Lower leg skin (tissue), 3 donors: ENCODE measurements around the gene GSTCD.

Source experiments
- POLR2A ChIP-seq, 2 donors: fragments of 450-650 bp; IDR thresholded peaks; one replicate each; pipeline ENCODE4 v1.6.1; 2016 to 2017; ENCODE audit warnings: antibody characterized with exemption in 2 of 2, mild to moderate bottlenecking in 1 of 2, moderate library complexity in 1 of 2
- TF ChIP-seq, protein P1 (sequence below), 3 donors: fragments of 450-650 bp; IDR thresholded peaks; one replicate each; pipeline ENCODE4 v1.5.1; 2016; ENCODE audit warnings: antibody characterized with exemption in 3 of 3, mild to moderate bottlenecking in 3 of 3, moderate library complexity in 2 of 3

DNA sequence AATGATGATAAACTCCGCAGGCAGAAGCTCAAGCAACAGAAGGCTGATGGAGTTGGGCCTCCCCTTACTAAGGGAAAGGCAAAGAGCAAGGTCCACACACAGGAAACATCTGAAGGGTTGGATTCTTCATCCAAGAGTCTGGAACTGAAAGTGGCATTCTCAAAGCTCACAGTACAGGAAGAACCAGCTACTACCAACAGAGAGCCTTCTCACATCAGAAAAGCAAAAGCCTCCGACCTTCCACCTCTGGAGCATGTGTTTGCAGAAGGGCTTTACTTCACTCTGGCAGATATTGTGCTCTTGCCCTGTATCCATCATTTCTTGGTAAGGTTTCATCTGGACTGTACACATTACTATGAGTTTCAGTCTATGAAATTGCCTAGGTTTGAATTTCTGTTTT, 10.6 kb downstream of the GSTCD start:
- TF ChIP-seq, protein P1, sequence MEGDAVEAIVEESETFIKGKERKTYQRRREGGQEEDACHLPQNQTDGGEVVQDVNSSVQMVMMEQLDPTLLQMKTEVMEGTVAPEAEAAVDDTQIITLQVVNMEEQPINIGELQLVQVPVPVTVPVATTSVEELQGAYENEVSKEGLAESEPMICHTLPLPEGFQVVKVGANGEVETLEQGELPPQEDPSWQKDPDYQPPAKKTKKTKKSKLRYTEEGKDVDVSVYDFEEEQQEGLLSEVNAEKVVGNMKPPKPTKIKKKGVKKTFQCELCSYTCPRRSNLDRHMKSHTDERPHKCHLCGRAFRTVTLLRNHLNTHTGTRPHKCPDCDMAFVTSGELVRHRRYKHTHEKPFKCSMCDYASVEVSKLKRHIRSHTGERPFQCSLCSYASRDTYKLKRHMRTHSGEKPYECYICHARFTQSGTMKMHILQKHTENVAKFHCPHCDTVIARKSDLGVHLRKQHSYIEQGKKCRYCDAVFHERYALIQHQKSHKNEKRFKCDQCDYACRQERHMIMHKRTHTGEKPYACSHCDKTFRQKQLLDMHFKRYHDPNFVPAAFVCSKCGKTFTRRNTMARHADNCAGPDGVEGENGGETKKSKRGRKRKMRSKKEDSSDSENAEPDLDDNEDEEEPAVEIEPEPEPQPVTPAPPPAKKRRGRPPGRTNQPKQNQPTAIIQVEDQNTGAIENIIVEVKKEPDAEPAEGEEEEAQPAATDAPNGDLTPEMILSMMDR (IDR thresholded peaks at IDR 0.05), result no peak
- TF ChIP-seq POLR2A (IDR thresholded peaks at IDR 0.05), result no peak
